ENCODE results near the gene GDA. TPM values are rescaled to one million over a fixed set of nuclear protein-coding genes. Genes with fewer than 3 reads are reported as not detected.

The GDA gene
- total and polyA plus RNA-seq, 2 of the 4 experiments (the other 2 are of a cell fraction), result not detected

- no peak overlapping the region for H2BK15ac ChIP-seq (ENCODE audit: low read depth, low read length)
- no peak for DNase-seq
Observed at GRCh38 chr9:72185561-72185960, 36.3 kb downstream of the GDA start.

More at GRCh38 chr9:72185561-72185960, 36.3 kb downstream of the GDA start:
- Histone ChIP-seq H3K9ac (ENCODE audit: low read depth, low read length) (no peak overlapping the region), H2BK5ac (ENCODE audit: low read depth, low read length, poor library complexity, severe bottlenecking) (no peak overlapping the region), H4K8ac (ENCODE audit: low read depth in 2 of 2, low read length in 2 of 2) (no peak overlapping the region), H3K4me3 (ENCODE audit: insufficient read depth, low read depth, low read length) (no peak overlapping the region), H3K9me1 (ENCODE audit: insufficient read depth, low read length) (no peaks in the 10 kb centered on the region), H4K20me1 (ENCODE audit: insufficient read depth, low read length) (no peaks in the 10 kb centered on the region), H3K18ac (ENCODE audit: low read depth, low read length) (no peak overlapping the region), H3K27me3 (ENCODE audit: control insufficient read depth, insufficient read depth, low read length) (no peaks in the 10 kb centered on the region), H3K14ac (replicated peaks; ENCODE audit: low read depth, low read length) (no peak overlapping the region), H2AFZ (replicated peaks; ENCODE audit: low read length, poor library complexity) (no peak overlapping the region), H4K91ac (ENCODE audit: insufficient read depth, low read depth, low read length) (no peak overlapping the region), H3K23ac (ENCODE audit: low read depth, low read length) (no peak overlapping the region), H2AK9ac (replicated peaks; ENCODE audit: low read depth, low read length, poor library complexity) (no peak overlapping the region), H3K9me3 (ENCODE audit: control insufficient read depth, insufficient read depth, low read length) (no peaks in the 10 kb centered on the region), H3K4me2 (ENCODE audit: low read depth, low read length) (no peak overlapping the region), H4K5ac (ENCODE audit: low read depth, low read length) (no peak overlapping the region), H2AK5ac (ENCODE audit: low read depth, low read length) (no peak overlapping the region), H3K4me1 (ENCODE audit: control insufficient read depth, insufficient read depth, low read length) (no peaks in the 10 kb centered on the region), H3K79me1 (ENCODE audit: low read depth in 1 of 2, low read length in 2 of 2) (no peaks in the 10 kb centered on the region), H3K56ac (ENCODE audit: extremely low read depth, insufficient read depth, low read length) (no peak overlapping the region), H3K27ac (ENCODE audit: insufficient read depth, low read length) (no peak overlapping the region), H2BK120ac (ENCODE audit: low read depth, low read length) (no peak overlapping the region), H2BK20ac (ENCODE audit: low read depth, low read length) (no peak overlapping the region), H3K36me3 (ENCODE audit: control insufficient read depth, insufficient read depth, low read length) (no peaks in the 10 kb centered on the region), H3K4ac (ENCODE audit: low read depth, low read length) (no peak overlapping the region)
- TF ChIP-seq RCOR1 (IDR thresholded peaks at IDR 0.05; ENCODE audit: insufficient replicate concordance, low read length) (no peak), RFX5 (IDR thresholded peaks at IDR 0.05; ENCODE audit: low read depth, low read length) (no peak), FOS (IDR thresholded peaks at IDR 0.05; ENCODE audit: low read depth, low read length) (no peak), SMC3 (IDR thresholded peaks at IDR 0.05; ENCODE audit: low read depth, low read length) (no peak), CEBPB (IDR thresholded peaks at IDR 0.05; ENCODE audit: low read depth, low read length) (no peak), MAZ (IDR thresholded peaks at IDR 0.05; ENCODE audit: borderline replicate concordance, low read depth, low read length) (no peak), NFE2L2 (IDR thresholded peaks at IDR 0.05; ENCODE audit: low read depth, low read length) (no peak), MXI1 (IDR thresholded peaks at IDR 0.05; ENCODE audit: borderline replicate concordance, low read depth, low read length) (no peak), RAD21 (IDR thresholded peaks at IDR 0.05; ENCODE audit: low read length) (no peak), CHD1 (IDR thresholded peaks at IDR 0.05; ENCODE audit: low read depth, low read length) (no peak), POLR2A (IDR thresholded peaks at IDR 0.05; ENCODE audit: low read depth, low read length) (no peak), BHLHE40 (IDR thresholded peaks at IDR 0.05; ENCODE audit: low read depth, low read length) (no peak), MAFK (IDR thresholded peaks at IDR 0.05; ENCODE audit: low read depth, low read length) (no peak)
- TF ChIP-seq, protein P1, sequence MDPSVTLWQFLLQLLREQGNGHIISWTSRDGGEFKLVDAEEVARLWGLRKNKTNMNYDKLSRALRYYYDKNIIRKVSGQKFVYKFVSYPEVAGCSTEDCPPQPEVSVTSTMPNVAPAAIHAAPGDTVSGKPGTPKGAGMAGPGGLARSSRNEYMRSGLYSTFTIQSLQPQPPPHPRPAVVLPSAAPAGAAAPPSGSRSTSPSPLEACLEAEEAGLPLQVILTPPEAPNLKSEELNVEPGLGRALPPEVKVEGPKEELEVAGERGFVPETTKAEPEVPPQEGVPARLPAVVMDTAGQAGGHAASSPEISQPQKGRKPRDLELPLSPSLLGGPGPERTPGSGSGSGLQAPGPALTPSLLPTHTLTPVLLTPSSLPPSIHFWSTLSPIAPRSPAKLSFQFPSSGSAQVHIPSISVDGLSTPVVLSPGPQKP (IDR thresholded peaks at IDR 0.05; ENCODE audit: borderline replicate concordance, low read depth, low read length), result no peak
- TF ChIP-seq, protein P2, sequence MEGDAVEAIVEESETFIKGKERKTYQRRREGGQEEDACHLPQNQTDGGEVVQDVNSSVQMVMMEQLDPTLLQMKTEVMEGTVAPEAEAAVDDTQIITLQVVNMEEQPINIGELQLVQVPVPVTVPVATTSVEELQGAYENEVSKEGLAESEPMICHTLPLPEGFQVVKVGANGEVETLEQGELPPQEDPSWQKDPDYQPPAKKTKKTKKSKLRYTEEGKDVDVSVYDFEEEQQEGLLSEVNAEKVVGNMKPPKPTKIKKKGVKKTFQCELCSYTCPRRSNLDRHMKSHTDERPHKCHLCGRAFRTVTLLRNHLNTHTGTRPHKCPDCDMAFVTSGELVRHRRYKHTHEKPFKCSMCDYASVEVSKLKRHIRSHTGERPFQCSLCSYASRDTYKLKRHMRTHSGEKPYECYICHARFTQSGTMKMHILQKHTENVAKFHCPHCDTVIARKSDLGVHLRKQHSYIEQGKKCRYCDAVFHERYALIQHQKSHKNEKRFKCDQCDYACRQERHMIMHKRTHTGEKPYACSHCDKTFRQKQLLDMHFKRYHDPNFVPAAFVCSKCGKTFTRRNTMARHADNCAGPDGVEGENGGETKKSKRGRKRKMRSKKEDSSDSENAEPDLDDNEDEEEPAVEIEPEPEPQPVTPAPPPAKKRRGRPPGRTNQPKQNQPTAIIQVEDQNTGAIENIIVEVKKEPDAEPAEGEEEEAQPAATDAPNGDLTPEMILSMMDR (conservative IDR thresholded peaks at IDR 0.05; ENCODE audit: low read depth, low read length), result no peak
- TF ChIP-seq, protein P3, sequence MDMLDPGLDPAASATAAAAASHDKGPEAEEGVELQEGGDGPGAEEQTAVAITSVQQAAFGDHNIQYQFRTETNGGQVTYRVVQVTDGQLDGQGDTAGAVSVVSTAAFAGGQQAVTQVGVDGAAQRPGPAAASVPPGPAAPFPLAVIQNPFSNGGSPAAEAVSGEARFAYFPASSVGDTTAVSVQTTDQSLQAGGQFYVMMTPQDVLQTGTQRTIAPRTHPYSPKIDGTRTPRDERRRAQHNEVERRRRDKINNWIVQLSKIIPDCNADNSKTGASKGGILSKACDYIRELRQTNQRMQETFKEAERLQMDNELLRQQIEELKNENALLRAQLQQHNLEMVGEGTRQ (IDR thresholded peaks at IDR 0.05; ENCODE audit: low read depth, low read length), result no peak
- dilution Hi-C loops (cut with HindIII; ENCODE audit: low sequenced_read_pairs, unreplicated experiment) (no loop called here), in situ Hi-C loops (cut with MboI; ENCODE audit: low sequenced_read_pairs) (no loop called here), intact Hi-C loops (cut with micrococcal nuclease) (no loop called here)
- no CpG with 5 or more reads among the region's 2 CpGs for WGBS, 2 experiments (ENCODE audit: extremely low coverage in 2 of 2, insufficient read length in 1 of 2)
- ATAC-seq (ENCODE audit: low read depth), result no peak
- POLR2A ChIA-PET (ENCODE audit: unreplicated experiment), result no interaction called here
- CTCF ChIA-PET, result no interaction called here
- no TSS peak for BruUV-seq (replicated peaks)
